GM19025 (cell line): ENCODE results near the gene EXOC3L4.
A peak's percentile ranks its signal among the peaks of the same experiment; 100 is the strongest.

Source experiments
- ATAC-seq: cut with Tn5 transposase; IDR thresholded peaks from one replicate; pipeline ENCODE4 v1.9.1; 2021; ENCODE audit warnings: mild to moderate bottlenecking, low read depth, moderate library complexity; ENCODE audit not compliant: unreplicated experiment

The EXOC3L4 gene

DNA sequence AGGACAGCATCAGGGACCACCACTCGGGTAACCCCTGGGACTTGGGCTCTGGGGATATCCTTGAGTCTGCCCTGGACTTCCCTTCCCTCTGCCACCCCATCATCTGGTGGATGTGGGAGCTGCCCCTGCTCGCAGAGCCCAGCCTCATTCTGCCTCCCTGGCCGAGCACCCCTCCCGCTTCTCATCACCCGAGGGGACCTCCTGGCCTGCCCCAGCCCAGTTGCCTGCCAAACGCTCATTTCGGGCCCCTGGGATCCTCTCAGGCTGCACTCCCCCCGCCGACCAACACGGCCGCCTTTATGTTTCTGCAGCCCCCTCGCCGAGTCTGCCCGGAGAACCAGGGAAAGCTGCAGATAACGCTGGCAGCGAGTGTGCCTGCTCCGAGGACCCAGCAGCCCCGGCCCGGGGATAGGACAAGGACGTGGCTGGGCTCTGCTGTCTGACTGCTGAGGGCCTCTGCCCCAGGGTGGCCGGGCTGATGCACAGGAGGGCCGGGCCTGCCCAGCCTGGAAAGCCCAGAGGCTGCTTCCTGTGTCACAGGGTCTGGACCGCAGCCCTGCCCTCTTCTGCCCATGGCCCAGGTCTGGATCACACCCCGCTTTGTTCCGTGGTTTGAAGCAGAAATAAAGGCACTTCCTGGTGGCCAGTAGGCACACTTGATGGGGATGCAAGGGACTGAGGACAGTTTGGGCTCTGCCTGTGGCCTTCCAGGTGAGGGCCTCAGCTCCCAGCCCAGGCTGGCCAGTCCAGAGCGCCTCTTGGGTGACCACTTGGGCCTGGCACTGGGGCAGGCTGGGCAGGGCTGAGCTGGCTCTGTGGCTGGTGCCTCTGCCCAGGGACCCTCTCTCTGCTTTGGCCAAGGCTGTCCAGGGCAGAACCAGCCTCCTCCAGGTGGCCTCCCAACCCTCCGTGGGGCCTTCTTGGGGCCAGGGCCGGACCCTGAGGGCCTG lies 4.9 kb upstream of the EXOC3L4 start:
- no peak for ATAC-seq

DNA sequence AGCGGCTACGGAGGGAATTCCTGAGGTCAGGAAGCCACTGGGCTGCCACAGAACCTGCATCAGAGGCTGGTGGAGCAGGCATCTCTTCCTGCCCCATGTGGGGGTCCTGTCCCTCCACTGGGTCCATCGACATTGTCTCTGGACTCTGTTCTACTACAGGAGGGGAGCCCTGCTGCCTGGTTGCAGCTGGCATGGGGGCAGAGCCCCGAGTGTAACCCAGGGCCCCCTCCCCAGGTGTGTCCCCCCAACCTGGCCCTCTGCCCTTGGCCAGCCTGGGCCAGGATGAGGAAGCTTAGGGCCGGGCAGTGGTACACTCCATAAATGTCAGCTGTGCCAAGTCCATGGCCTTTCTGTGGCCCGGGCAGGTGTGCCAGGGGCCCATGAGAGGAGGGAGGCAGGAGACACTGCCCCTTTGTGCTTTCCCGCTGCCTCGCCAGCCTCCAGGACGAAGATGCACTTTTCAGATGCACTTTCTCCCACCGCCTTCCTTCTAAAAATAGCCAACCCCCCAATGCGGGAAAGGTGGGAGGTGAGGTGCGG lies 4.0 kb upstream of the EXOC3L4 start:
- no peak for ATAC-seq

- peak; percentile 60 for ATAC-seq
Observed at GRCh38 chr14:103091041-103091882, 3.3 kb upstream of the EXOC3L4 start.

- no peak for ATAC-seq
Observed at GRCh38 chr14:103091883-103092222, 2.7 kb upstream of the EXOC3L4 start.

DNA sequence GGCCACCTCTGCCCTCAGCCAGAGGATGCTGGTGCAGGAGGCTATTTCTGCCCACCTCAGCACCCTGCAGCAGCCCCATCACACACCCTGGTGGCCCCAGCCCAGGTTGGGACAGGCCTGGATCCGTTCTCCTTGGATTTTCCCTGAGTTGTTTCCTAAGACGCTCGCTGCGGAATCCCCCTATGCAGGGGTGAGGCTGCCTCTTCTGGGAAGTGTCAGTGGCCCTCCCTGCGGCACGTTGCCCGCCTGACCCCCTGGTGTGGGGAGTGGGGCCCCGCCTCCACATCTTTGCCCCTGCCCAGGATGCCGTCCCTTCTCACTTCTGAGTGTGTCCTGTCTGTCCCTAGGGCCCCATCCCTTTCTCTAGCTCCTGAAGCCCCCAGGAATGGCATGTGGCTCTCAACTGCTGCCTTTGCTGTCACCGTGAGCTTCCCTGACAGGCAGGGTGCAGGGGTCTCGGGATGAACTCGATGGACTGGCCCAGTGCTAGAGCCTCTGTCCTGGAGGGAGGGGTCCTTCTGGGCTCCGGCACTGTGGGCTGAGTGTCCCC lies 594 bp upstream of the EXOC3L4 start:
- ATAC-seq, result no peak

DNA sequence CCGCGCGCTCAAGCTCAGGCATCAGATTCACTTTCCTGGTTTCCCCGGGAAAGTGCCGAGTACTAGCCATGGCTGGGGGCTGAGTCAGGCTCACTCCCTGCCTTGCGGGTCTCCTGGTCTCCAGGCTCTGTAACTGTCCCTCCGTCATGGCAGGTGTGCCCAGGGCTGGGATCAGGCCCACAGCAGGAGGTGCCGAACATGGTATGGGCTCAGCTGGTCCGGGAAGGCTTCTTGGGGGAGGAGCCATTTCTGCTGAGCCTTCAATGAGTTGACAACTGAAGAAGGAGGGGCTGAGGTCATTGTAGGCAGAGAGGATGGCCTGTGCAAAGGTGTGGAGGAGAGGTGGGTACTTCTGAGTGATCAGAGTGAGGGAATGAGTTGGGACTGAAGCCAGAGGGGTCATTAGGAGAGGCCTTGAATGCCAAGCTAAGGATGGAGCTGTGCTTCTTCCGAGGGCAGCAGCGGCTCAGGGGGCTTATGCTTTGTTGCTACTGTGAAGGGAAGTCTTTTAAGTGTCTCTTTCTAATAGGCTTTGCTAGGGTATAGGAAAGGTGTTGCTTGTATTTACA lies 769 bp downstream of the EXOC3L4 start:
- ATAC-seq, result no peak

DNA sequence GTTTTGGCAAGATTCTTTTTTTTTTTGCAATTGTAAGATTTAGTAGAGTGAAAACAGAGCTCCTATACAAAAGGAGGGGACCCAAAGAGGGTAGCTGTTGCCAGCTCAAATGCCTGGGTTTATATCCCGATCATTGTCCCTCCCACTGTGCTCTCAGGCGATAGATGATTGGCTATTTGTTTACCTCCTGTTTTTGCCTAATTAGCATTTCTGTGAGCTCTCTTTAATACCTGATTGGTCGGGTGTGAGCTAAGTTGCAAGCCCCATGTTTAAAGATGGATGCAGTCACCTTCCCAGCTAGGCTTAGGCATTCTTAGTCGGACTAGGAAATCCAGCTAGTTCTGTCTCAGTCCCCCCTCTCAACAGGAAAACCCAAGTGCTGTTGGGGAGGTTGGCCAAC lies 1.9 kb downstream of the EXOC3L4 start:
- no peak for ATAC-seq

DNA sequence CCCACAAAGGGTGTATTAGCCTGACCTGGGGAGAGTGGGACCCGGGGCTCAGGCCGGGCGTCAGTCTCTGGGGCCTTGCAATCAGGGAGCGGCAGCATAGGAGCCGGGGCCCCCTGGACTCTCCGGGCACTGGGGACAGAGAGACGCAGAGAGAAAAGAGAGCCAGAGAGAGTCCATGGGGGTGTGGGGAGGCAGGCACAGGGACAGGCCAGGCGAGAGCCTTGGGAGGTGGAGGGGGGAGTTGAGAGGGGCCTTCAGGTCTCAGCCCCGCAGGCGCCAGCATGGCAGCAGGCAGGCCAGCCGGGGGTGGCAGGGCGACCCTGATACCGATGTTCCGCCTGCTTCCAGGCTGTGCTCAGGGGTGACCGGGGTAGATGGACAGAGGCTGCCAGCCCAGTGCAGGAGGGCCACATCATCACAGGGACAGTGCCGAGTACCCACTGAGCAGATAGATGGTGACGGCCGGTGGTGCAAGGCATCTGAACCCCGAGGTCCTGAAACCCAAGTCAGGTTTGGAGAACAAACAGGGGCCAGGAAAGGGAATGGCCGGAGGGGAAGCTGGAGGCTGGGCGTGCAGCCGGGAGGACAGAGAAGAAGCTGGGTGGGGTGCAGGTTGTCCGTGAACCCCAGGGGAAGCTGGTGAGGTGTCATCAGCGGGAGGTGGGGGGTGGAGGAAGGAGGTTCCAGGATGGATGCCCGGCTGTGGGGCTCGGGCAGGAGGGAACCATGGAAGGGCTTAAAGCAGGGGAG lies 2.9 kb downstream of the EXOC3L4 start:
- ATAC-seq, result no peak

DNA sequence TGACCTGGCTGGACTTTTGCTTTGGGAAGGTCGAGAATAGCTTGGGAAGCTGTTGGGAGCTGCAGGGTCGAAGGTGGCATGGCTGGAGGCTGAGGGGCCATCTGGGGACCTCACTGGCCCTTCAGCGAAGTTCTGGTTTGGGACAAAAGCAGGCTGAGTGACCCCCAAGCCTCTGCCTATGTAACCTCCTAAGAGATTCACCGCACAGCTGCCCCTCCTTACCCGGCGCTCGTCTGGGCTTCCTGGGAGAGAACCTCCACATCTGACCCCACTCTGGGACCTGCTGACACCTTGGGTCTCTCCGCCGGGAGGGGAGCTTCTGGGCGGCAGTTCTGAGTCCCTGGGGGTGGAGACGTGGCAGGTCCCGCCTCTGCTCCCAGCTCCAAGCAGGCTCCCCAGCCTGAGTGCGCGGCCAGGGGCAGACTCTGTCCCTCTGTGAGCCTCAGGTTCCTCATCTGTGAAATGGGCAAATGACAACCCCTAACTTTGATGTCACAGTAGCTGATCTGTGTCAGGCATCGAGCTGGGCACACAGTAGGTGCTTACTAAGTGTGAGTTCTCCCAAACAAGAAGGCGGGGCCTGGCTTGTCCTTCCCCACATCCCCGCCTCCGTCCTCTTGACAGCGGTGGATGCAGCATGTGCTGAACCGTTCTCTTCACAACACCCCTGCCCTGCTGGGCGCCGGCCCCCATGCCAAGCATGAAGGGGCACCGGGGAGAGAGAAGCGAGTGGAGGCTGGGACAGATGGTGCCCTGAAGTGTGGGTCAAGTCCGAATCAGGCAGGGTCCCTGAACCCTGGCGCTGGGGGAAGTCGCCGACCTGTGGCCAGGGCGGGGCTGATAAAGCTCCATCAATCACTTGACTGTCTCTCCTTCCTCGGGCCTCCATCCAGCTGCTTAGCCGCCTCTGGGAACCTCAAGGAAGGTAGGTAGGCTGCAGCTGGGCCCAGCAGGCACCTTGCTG lies 3.8 kb downstream of the EXOC3L4 start:
- ATAC-seq, result no peak

- no peak for ATAC-seq
Observed at GRCh38 chr14:103099081-103099732, 4.7 kb downstream of the EXOC3L4 start.

DNA sequence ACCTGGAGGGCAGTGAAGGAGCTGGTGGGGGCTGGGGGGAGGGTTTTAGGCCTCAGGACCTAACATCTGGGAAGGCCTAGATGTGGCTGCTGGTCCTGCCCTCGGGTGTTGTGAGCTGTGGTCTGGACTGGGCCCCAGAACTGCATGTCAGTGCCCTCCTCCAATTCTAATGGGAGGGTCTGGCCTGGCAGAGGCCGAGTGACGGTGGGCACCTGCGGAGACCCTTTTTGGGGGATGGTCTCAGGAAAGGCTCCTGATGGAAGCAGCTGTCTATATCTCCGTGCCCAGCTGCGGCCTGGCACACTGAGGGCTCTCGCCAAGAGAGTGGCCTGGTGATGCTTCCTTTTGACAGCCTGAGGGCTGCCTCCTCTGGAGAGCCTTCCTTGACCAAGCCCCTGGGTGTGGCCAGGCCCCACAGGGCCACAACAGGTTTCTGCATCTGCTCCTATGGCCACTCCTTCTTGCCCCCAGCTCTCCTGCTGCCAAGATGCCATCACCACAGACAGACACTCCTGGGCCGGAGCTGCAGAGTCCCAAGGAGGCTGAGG lies 5.3 kb downstream of the EXOC3L4 start:
- ATAC-seq, result no peak

GRCh38 chr14:103100281-103101121 lies 6.0 kb downstream of the EXOC3L4 start:
- no peak for ATAC-seq

GRCh38 chr14:103101257-103101962 lies 6.9 kb downstream of the EXOC3L4 start:
- ATAC-seq, result no peak

GRCh38 chr14:103101963-103102688 lies 7.6 kb downstream of the EXOC3L4 start:
- ATAC-seq, result no peak

- ATAC-seq, result no peak
Observed at GRCh38 chr14:103102689-103103260, 8.2 kb downstream of the EXOC3L4 start.
